GM10266 (cell line): ENCODE data around the gene MLN.

Source experiments
- DNase-seq: peaks from one replicate; pipeline ENCODE4 v3.0.0; 2012; ENCODE audit errors: extremely low spot score
- TF ChIP-seq, protein P1 (sequence below): IDR thresholded peaks from 2 replicates; pipeline ENCODE4 v1.5.1; 2012; ENCODE audit warnings: mild to moderate bottlenecking, low read depth; ENCODE audit not compliant: control insufficient read depth, insufficient read depth; ENCODE audit errors: missing control alignments

MLN gene

DNA sequence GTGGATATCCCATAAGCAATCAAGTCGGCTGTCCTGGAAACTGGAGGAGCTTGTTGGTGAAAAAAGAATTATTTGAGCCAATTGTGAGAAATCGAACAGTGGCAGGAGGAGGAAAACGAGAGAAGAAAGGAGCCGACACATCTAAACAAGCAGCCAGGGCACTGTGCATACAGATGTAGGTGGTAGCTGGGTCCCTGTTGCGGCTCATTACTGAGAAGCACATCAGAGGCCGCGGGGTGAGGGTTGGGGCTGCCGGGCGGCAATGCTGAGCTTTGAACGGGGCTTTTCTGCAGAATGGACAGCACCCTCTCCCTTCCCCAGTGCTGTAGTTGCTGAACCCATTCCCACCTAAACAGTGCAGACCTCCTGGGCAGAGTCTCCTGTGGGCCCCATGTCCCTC is 10.8 kb downstream of the MLN start:
- DNase-seq: no peak
- TF ChIP-seq, protein P1, sequence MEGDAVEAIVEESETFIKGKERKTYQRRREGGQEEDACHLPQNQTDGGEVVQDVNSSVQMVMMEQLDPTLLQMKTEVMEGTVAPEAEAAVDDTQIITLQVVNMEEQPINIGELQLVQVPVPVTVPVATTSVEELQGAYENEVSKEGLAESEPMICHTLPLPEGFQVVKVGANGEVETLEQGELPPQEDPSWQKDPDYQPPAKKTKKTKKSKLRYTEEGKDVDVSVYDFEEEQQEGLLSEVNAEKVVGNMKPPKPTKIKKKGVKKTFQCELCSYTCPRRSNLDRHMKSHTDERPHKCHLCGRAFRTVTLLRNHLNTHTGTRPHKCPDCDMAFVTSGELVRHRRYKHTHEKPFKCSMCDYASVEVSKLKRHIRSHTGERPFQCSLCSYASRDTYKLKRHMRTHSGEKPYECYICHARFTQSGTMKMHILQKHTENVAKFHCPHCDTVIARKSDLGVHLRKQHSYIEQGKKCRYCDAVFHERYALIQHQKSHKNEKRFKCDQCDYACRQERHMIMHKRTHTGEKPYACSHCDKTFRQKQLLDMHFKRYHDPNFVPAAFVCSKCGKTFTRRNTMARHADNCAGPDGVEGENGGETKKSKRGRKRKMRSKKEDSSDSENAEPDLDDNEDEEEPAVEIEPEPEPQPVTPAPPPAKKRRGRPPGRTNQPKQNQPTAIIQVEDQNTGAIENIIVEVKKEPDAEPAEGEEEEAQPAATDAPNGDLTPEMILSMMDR: no peak

DNA sequence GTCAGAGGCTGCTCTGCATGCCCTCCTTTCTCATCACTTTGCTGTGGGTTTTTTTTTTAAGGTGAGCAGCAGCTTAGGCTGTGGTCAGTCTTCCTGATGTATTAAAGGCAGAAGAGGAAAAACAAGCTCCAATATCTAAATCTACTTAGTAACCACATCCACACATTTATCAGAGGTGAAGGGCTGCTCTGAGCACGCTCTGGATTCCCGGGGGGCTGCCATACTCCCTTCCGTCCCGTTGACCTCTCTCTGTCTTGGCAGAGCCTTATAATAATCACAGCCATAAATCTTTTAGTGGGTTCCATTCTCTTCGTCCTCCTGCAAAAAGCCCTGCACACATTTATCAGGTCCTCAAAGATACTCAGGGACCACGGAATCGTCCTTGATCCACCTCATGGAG is 12.2 kb downstream of the MLN start:
- TF ChIP-seq, protein P1: no peak
- DNase-seq: no peak

DNA sequence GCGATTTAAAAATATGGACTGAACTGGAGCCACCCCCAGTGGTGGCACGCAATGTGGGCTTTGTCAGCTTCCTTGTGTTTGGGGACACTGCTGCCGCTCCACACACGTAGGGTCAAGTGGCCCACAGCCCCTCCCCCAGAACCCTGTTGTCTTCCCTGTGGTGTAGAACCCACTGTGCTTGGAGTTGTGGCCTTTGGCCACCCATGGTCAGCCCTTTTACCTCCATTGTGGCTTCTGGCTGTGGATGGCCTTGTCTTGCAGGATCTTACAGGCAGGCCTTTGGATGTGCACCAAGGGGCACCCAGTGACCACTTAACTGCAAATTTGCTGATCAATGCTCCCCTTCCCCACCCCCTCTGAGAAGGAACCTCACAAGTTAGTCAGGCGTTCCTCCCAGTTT is 12.9 kb downstream of the MLN start:
- DNase-seq: no peak

DNA sequence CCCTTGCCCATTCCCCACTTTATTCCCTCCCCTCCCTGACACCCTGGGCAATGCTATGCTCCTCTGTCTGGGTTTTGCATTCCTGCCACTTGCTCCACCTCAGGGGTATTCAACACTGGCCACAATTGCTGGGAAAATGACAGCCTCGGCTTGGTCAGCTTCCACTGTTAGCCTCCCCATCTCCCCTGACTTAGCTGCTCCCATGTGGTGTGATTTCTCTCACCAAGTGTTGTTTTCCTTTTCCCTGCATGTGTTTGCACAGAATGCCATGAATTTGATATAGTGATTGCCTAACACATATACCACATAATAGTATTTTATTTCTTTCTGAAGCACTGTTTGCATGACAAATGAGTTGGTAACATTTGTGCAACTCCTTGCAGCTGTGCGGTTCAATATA is 13.4 kb downstream of the MLN start:
- no peak for DNase-seq
- TF ChIP-seq, protein P1: no peak

More for the DNA sequence above, 12.9 kb downstream of the MLN start:
- TF ChIP-seq, protein P1: no peak

DNA sequence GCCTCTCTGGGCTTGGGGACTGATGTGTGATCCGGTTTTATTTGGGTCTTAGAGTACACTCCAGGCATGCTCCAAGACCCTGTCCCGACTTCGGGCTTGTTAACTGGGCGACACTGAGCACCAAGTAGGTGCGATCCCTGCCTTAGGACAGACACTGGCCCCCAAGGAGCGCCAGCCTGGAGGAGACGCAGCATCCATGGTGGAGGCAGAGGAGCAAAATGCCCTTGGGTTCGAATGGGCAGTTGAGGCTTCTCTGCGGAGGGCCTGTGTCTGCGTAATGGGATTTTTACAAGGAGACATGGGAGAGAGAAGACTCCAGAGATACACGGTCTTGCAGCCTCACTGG is 14.3 kb downstream of the MLN start:
- DNase-seq: no peak
- TF ChIP-seq, protein P1: no peak

DNA sequence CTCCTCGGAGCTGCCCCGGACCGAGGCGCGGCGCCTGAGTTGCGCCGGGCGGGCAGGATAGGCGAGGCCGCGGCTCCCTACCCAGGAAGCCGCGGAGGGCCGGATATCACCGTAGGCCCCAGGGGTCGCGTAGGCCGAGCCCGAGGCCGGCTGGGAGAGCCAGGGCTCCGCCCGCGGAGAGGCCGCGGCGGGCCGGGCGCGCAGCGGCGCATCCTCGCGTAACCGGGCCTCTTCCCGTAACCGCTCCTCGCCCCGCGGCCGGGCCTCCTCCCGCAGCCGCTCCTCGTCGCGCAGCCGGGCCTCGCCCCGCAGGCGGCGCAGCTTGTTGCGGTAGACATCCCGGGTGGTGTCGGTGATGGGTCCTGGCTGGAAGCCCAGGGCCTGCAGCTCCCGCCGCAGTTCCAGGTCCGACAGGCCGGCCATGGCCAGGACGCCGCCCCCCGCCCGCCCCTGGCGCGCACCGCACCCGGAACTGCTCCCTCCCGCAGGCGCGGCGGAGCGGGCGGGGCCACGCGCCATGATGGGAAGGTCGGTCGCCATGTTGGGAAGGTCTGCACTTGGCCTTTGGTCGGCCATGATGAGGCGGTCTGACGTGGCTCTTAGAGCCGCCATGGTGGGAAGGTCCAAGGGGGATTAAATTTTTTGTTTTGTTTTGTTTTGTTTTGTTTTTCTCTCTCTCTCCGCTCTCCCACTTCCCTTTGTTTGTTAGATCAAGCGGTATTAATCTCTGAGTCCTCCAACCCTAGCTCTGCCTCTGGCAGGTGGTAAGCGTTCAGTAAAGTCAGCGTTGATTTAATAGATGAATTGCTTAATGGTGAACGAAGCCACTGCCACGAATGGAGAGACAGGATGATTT is 14.9 kb downstream of the MLN start, which contains the start of gene LEMD2:
Gene LEMD2, minus strand, starts transcription at position 437 of the 856 bp plus-strand sequence. Its CDS starts 14 bp downstream, at position 423.
- TF ChIP-seq, protein P1: no peak
- peak; percentile 97 for DNase-seq

DNA sequence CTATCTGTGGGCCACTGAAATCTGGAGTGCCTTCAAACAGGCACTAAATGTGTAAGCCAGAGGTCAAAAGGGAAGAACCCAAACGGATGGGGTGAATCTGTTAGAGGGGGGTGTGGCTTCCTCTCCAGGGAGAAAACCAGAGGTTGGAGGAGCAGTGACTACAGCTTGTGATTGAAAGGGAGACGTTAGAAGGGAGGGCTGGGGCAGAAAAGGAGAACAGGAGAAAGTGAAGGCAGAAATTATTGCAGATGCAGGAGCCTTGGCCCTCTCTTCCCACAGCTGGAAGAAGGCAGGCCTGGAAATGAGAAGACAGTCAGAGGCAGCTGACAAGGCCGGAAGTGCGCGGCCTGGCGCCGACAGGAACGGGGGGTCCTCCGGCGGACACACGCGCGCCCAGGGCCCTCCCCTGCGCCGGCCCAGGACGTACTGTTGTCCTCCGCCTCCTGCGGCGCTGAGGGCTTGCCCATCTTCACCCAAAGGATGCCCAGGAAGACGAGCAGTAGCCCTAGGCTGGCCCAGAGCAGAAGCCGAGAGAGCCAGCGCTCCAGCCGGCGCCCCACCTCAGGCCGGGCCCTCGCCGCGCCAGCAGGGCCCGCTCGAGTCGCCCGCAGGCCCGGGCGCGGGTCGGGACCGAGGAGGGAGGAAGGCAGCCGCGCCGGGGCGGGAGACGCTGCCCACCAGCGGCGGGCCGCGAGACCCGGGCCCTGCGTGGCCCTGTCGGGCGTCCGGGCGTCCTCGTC is 15.7 kb downstream of the MLN start:
- DNase-seq: peak; percentile 87

More for the DNA sequence above, 15.7 kb downstream of the MLN start:
- TF ChIP-seq, protein P1: no peak
